Eye (tissue), 1 donor: ENCODE data around the gene ADARB2.

Source experiments
- DNase-seq: peaks from one replicate; pipeline ENCODE4 v3.0.0-alpha.2; 2015

Gene ADARB2

DNA sequence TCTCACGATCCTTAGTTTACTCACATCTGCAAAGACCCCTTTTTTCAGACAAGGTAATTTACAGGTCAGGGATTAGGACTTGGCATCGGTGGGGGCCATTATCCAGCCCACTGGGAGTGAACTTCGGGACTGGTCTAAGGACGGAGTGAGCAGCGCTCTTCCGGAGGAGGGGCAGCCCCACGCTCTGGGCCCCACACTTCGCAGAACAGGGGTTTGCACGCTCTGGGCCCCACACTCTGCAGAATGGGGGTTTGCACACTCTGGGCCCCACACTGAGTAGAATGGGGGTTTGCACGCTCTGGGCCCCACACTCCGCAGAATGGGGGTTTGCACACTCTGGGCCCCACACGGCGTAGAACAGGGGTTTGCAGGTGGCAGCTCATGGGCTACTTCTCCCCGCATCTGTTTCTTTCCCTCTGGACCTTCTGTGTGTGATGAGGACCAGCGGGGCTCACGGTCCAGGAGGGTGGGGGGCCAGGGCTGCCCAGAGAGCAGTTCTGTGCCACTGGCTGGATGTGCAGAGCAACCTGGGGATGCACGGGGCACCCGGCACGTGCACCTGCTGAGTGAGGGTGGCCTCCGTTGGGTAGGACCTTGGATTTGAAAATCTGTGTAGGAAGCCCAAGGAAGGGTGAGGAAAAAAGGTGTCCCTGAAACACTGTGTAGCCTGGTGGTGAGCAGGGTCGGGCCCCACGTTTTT lies 546.4 kb downstream of the ADARB2 start:
- DNase-seq, result no peak

DNA sequence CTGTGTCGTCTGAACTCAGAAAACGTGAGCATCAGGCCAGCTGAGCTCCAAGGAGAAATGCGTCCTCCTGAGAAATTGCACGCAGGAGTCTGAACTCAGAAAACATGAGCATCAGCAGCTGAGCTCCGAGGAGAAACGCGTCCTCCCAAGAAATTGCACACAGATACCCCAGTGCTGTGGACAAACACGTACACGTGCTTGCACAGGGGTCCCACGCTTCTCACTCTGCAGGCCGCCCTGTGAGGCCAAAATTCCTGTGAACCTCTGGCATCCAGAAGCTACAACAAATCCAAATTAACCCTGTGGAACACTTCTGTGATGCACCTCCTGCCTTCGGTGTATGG lies 547.3 kb downstream of the ADARB2 start:
- DNase-seq, result no peak

DNA sequence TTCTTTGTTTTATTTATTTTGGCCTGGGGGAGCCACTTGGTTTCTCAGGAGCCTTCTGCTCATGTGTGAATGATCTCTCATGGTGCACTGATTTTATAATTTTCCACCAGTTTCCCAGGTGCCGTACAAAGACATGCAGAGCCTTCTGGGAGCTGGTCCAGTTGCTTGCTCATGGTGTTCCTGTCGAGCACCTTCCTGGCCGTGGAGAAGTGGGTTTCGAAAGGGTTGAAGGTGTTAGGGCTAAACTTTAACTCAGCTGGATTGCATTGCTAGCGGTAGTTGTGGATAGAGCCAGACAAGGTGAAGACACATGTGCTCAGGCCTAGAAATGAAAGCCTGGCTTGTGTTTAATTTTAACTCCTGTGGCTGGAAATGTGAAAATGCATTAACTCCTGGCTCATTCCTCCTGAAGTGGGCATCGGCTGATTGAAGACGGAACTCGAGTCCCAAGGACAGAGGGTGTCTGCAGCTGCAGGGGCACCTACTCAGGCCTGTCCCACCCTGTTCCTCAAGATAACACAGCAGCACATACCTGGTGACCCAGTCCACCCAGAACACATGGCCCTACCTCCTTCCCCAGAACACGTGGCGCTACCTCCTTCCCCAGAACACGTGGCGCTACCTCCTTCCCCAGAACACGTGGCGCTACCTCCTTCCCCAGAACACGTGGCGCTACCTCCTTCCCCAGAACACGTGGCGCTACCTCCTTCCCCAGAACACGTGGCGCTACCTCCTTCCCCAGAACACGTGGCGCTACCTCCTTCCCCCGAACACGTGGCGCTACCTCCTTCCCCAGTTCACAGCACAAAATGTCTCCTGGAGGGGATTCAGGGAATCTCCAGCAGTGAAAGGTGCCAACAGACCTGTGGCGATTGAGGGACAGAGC lies 547.9 kb downstream of the ADARB2 start:
- no peak for DNase-seq

DNA sequence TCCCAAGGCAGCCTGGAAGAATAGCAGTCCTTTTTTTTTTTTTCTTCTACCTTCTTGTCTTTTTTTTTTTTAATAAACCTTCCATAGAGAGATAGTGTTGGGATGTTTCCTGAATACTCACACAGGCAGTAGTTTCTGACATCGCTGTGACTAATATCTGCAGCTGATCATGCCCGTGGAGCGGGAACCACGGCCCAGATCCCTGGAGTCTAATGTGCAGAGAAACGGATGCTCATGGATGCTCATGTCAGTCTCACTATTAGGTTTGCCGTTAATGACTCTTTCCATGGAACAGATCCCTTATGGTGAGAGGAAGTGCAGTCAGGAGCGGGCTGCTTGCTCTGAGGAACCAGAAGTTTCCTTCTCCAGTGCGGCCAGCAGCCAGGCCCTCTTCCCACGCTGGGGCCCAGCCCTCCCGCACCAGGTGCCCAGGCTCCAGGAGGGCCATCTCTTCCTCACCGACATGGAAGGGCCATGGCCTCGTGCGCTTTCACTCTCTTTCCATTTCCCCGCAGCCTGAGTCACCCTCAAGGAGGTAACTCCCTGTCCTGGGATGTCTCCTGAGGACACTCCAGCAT lies 548.7 kb downstream of the ADARB2 start:
- peak; percentile 22 for DNase-seq

- DNase-seq, result no peak
These were observed 549.3 kb downstream of the ADARB2 start for GRCh38 chr10:1187855-1188557.

DNA sequence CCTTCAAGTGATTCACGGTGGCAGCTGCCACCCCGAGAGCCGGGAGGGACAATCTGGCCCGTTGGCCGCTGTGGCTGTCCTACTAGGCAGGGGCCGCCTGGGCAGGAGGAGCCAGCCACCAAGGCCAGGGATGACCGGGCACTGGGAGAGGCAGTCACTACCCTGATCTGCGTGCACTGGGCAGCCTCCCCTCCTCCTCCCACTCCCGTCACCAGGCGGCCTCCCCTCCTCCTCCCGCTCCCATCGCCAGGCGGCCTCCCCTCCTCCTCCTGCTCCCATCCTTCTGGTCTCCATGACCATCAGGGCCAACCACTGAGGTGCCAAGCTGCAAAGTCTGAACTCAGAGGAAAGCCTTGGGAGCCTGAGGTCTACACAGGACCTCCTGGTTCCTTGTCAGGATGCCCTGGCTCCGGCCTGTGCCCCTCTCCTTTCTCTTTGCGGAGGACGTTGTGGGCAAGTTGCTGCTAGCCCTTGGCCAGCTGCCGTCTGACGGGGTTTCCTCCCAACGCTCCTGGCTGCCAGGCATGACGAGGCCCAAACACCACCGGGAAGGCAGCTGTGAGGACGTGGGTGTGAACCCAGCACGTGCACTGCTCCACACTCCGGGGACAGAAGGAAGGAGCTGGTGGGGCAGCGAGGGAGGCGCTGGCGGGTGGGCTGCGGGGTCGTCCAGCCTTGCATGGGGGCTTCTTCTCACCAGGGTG lies 550.0 kb downstream of the ADARB2 start:
- no peak for DNase-seq

DNA sequence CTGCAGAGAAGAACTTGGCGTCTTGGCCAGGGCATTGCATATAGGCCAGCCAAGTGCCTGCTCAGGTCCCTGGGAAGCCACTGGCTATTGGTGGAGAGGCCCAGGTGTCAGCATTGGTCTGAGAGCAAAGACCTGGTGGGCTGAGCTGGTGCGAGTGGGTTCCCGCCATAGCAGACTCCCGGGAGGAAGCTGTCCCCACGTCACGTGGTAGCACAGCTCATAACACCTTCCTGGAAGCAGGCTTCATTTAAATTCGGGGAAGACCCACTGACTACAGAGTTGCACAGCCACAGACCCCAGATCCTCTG lies 550.7 kb downstream of the ADARB2 start:
- no peak for DNase-seq

- DNase-seq, result no peak
These were observed 551.2 kb downstream of the ADARB2 start for GRCh38 chr10:1185911-1186682.

DNA sequence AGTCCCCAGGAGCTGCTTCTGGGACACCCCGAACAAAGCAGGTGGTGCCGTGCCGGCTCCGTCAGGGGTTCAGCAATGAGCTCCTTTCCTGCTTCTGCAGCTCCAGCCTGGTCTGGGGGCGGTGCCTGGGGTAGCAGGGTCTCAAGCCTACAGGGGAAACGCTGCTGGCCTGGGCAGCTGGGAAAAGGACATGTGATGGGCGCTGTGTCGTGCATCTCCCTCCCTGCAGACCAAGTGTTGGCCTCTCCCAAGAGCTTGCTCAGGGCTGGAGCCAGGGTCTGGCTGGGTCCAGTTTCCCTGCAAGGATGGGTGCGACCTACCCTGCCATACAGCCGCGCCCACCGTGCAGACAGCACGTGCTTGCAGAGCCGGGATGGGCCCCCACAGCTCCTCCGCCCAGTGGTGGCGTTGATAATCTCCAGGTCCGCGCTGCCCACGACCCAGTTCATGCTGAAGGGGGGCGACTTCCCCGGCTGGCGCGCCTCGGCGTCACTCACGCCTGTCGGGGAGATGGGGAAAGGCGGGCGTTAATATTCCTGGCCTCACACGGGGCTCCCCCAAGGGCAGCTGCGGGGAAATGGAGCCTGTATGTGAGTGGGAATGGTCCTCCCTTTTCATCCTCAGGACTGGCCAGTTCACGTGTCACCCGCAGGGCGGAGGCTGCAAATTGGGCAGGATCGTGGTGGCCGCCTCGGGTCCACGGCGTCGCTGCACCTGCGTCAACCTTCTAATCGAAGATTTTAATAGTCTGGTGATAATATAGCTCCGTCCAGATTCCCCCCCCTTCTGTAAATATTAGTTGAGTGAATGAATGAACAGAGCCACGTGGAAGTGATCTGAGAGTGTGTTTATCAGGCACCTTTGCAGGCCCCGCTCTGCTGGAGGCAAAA lies 552.5 kb downstream of the ADARB2 start:
- DNase-seq, result no peak

GRCh38 chr10:1183701-1184100 lies 553.6 kb downstream of the ADARB2 start:
- DNase-seq, result no peak

DNA sequence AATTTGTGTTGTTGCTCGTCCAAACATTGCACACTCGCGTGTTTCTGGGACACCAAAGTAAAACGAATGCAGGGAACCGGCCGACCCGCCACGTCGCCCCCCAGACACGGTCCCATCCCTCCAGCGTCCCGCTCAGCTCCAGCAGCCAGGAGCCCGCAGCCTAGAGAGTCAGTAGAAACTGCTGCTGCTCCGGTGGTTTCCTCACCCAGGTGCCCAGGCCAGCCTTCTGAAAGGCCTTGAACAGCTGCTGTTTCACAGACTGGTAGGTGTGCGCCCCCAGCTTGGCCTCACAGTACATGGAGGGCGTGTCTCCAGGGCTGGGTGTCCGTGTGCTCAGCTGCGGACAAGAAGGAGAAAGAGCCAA lies 554.3 kb downstream of the ADARB2 start:
- DNase-seq, result no peak

GRCh38 chr10:1182280-1183032 lies 554.9 kb downstream of the ADARB2 start:
- DNase-seq, result no peak

GRCh38 chr10:1180836-1181235 lies 556.5 kb downstream of the ADARB2 start:
- DNase-seq, result no peak

DNA sequence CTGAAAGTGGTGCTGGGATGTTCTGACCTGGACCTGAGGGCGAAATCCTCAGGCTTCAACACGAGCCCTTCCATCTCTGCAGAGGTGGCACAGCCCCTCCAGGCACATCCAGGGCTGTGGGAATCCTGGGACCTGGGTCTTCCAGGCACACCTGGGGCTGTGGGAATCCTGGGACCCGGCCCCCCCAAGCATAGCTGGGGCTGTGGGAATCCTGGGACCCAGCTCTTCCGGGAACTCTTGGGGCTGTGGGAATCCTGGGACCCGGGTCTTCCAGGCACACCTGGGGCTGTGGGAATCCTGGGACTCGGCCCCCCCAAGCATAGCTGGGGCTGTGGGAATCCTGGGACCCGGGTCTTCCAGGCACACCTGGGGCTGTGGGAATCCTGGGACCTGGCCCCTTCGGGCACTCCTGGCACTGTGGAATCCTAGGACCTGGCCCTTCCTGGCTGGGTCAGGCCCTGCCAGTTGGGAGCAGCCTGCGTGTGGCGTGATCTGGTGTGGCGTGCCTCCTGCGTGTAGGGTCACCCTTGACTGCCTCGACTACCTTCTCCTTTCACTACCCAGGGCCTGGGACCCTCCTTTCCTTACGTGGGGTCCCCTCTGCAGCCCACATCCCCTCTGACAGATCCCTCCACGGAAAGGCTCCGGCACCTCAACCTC lies 557.1 kb downstream of the ADARB2 start:
- DNase-seq, result no peak

GRCh38 chr10:1179346-1180070 lies 557.8 kb downstream of the ADARB2 start:
- DNase-seq, result no peak

DNA sequence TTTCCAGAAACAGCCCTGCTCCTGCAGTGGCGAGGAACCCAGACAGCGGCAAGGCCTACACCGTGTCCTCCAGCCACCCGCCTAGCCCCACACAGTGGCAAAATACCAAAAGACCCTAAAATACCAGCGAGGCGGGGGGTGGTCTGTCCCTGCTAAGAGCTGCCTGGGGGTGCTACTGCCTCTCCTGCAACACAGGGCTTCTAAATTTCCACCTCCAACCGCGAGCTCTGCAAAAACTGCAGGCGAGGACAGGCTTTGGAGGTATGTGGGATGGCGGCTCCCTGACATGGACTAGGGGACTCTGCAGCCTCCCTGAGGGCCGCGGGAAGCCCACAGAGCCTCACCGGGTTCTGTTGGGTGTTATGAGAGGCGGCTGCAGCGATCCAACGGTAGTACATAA lies 558.8 kb downstream of the ADARB2 start:
- no peak for DNase-seq

- DNase-seq, result no peak
These were observed 559.4 kb downstream of the ADARB2 start for GRCh38 chr10:1177936-1178335.

DNA sequence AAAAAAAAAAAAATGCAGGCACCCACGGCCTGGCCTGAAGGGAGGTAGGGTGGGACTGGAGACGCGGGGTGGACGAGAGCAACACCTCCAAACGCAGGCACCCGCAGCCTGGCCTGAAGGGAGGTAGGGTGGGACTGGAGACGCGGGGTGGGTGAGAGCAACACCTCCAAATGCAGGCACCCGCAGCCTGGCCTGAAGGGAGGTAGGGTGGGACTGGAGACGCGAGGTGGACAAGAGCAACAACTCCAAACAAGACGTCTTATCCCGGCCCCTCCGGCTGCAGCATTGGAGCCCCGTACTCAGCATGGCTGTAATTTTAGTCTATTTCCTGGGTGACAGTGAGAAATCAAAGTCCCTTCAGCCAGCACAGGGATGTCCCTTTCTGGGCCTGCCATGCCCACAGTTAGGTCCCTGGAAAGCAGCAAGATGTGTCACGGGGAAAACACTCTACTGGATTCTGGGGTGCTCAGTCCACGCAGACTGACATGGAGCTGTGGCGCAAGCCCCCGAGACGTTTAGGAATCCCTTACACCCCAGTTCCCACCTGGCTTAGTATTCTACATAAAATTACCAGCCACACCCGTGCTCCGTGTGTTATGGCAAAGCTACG lies 561.3 kb downstream of the ADARB2 start:
- DNase-seq, result no peak

DNA sequence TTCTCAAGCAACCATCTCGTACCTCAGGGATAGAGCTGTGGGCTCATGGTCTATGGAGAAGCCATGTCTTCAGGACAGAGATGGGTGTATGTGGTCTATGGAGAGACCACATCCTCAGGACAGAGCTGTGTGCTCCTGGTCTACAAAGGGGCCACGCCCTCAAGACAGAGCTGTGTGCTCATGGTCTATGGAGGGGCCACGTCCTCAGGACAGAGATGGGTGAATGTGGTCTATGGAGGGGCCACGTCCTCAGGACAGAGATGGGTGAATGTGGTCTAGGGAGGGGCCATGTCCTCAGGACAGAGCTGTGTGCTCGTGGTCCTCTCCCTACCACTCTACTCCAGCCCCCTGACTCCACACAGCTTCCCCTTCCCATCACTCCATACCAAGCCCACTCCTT lies 563.3 kb downstream of the ADARB2 start:
- DNase-seq, result no peak
